Gastrocnemius medialis (tissue), 4 donors: ENCODE measurements around the gene CDKAL1.

Experiments
- POLR2A ChIP-seq, 2 donors: fragments of 450-650 bp; IDR thresholded peaks; one replicate each; pipeline ENCODE4 v1.6.1; 2017; ENCODE audit warnings: antibody characterized with exemption in 2 of 2, mild to moderate bottlenecking in 2 of 2, moderate library complexity in 2 of 2
- TF ChIP-seq, protein P1 (sequence below), 5 experiments: fragments of 450-650 bp in 3 of 5; fragments of 200-600 bp in 2 of 5; sonication (generic) in 2 of 5; IDR thresholded peaks in 4 of 5; conservative IDR thresholded peaks in 1 of 5; 1 replicate in 4 of 5; 2 replicates in 1 of 5; pipeline ENCODE4 v1.5.1; 2016 to 2019; ENCODE audit warnings: antibody characterized with exemption in 5 of 5, mild to moderate bottlenecking in 3 of 5, moderate library complexity in 3 of 5

DNA sequence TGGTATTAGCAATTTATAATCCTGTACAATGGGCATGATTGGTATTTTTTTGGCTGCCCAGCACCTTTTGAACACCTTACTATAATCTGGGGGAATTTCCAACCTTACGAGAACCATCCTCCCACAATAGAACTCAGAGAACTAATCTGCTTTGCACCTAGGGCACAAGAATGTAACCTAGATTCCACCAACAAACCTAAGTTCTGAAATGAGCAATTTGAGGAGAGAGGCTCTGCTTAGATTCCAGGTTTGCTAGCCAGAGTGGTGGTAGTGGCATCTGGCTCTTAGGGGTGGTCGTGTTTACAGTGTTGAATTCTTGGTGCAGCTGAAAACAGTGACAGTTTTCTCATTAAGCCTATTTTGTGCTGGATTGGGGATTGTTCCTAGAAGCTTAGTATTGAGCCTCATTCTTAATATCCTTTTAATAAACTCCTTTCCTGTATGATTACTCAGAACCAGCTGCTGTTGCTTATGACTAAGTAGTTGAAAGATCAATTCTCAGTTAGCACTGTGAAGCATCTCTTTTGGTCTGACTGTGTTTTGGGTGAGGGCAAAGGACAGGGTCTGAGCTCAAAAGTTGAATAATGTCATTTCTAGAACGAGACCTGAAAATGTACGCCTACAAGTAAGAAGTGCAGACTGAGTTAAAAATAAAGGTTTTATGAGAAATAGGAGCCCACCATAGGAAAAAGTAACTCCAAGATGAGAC lies 385.6 kb downstream of the CDKAL1 start:
- TF ChIP-seq POLR2A (IDR thresholded peaks at IDR 0.05), result no peak
- TF ChIP-seq, protein P1, sequence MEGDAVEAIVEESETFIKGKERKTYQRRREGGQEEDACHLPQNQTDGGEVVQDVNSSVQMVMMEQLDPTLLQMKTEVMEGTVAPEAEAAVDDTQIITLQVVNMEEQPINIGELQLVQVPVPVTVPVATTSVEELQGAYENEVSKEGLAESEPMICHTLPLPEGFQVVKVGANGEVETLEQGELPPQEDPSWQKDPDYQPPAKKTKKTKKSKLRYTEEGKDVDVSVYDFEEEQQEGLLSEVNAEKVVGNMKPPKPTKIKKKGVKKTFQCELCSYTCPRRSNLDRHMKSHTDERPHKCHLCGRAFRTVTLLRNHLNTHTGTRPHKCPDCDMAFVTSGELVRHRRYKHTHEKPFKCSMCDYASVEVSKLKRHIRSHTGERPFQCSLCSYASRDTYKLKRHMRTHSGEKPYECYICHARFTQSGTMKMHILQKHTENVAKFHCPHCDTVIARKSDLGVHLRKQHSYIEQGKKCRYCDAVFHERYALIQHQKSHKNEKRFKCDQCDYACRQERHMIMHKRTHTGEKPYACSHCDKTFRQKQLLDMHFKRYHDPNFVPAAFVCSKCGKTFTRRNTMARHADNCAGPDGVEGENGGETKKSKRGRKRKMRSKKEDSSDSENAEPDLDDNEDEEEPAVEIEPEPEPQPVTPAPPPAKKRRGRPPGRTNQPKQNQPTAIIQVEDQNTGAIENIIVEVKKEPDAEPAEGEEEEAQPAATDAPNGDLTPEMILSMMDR (IDR thresholded peaks at IDR 0.05 in 4 of 5, conservative IDR thresholded peaks at IDR 0.05 in 1 of 5), result no peak
